ENCODE measurements around the gene BCL11B. TPM values are rescaled to one million over a fixed set of nuclear protein-coding genes. Genes with fewer than 3 reads are reported as not detected.
A peak's percentile ranks its signal among the peaks of the same experiment; 100 is the strongest.

Gene BCL11B
- total and polyA plus RNA-seq, 12 donors, result 0.03 to 1.9 (median 0.11) TPM; not detected in 2

DNA sequence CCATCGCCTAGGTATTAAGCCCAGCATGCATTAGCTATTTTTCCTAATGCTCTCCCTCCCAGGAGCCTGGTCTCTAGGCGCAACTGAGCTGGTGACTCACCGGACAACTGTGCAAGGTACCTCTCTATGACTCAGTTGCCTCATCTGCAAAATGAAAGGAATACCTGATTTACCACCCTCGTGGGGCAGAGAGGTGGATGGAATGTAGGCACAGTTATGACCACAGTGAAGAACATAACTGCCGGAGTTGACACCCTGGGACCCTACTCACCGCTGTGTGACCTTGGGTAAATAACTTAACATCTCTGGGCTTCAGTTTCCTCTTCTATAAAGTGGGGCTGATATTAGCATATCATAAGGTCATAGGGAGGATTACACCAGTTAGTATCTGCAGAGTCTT lies 22.6 kb downstream of the BCL11B start:
- ATAC-seq, result no peak
- 87 to 95% methylated on average over 6 of the region's 6 CpGs for WGBS, 2 donors
- H3K27me3 ChIP-seq, result peaks cover 11 to 99% (median 90%) of the 10 kb centered on the region in 7 donors

GRCh38 chr14:99248761-99249171 lies 23.2 kb downstream of the BCL11B start:
- ATAC-seq (no peak), DNase-seq (no peak)
- Histone ChIP-seq H3K36me3 (no peaks in the 10 kb centered on the region), H3K4me1 (peaks cover 0 to 11% (median 4%) of the 10 kb centered on the region in 9 donors), H3K27ac (peak overlapping the region in 1 of 10 donors; percentile 80), H3K27me3 (peaks cover 11 to 99% (median 90%) of the 10 kb centered on the region in 7 donors), H3K4me3 (no peak overlapping the region), H3K9me3 (no peaks in the 10 kb centered on the region)
- intact Hi-C loops (cut with DNase I), result no loop called here
- 73 to 83% methylated on average over 5 of the region's 5 CpGs for WGBS, 2 donors
- no peak for TF ChIP-seq CTCF (IDR thresholded peaks at IDR 0.05)

More for the DNA sequence above, 22.6 kb downstream of the BCL11B start:
- TF ChIP-seq CTCF (IDR thresholded peaks at IDR 0.05), result no peak
- H3K9me3 ChIP-seq, result no peaks in the 10 kb centered on the region
- H3K36me3 ChIP-seq, result no peaks in the 10 kb centered on the region
- H3K4me1 ChIP-seq, result peaks cover 0 to 11% (median 4%) of the 10 kb centered on the region in 9 donors
- intact Hi-C loops (cut with DNase I), result no loop called here
- peak overlapping the region in 1 of 10 donors; percentile 80 for H3K27ac ChIP-seq
- H3K4me3 ChIP-seq, result no peak overlapping the region
- no peak for DNase-seq

- H3K27ac ChIP-seq, result peak overlapping the region in 1 of 10 donors; percentile 80
- ATAC-seq (no peak), DNase-seq (no peak)
- TF ChIP-seq CTCF (IDR thresholded peaks at IDR 0.05), result no peak
- 79 to 81% methylated on average over 6 of the region's 6 CpGs for WGBS, 2 donors
- no peaks in the 10 kb centered on the region for H3K36me3 ChIP-seq
- intact Hi-C loops (cut with DNase I), result no loop called here
- peaks cover 11 to 99% (median 89%) of the 10 kb centered on the region in 7 donors for H3K27me3 ChIP-seq
- H3K4me1 ChIP-seq, result peaks cover 0 to 11% (median 4%) of the 10 kb centered on the region in 9 donors
- no peaks in the 10 kb centered on the region for H3K9me3 ChIP-seq
- H3K4me3 ChIP-seq, result no peak overlapping the region
Measured at GRCh38 chr14:99247772-99248171, 24.2 kb downstream of the BCL11B start.

DNA sequence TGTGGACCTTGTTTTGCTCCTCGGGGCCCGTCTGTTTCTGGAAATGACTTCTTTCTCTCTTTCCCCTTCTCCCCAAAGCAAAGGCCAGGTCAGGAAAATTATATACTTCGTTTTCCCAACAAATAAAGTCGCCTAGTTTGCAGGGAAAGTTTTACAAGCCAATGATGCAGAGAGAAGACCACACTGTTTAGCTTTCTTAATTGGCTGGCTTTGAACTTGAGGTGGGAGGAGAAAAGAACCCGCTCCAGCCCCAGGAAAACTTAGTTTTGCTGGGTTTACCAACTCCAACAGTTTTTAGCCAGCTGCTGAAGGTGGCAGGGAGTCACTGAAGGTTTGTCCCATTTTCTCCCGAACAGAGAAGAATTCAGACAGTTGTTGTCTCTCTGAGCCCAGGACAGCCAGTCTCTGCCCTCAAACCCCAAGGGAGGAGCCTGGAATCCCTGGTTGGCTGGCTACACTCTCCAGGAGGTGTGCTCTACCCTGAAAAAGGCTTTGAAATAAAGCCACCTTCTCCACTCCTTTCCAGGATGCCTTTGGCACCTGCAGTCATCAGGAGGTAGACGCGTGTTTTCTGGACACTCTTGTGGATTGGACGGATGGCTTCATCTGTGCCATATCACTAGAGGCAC lies 24.8 kb downstream of the BCL11B start:
- Histone ChIP-seq H3K36me3 (no peaks in the 10 kb centered on the region), H3K27ac (peak overlapping the region in 1 of 10 donors; percentile 80), H3K4me1 (peaks cover 0 to 11% (median 4%) of the 10 kb centered on the region in 9 donors), H3K4me3 (peak overlapping the region in 1 of 10 donors; percentile 37), H3K9me3 (no peaks in the 10 kb centered on the region), H3K27me3 (peaks cover 11 to 99% (median 89%) of the 10 kb centered on the region in 7 donors)
- no peak for DNase-seq
- no peak for TF ChIP-seq CTCF (IDR thresholded peaks at IDR 0.05)
- intact Hi-C loops (cut with DNase I), result no loop called here
- 46 to 51% methylated on average over 9 of the region's 9 CpGs for WGBS, 2 donors
- ATAC-seq, result no peak

Measured in heart right ventricle (tissue), 16 donors.